GM19455 (cell line): Measurements from ENCODE around the gene CSGALNACT2.

Experiments used
- ATAC-seq: cut with Tn5 transposase; IDR thresholded peaks from one replicate; pipeline ENCODE4 v1.9.1; 2021; ENCODE audit not compliant: unreplicated experiment

Gene CSGALNACT2

DNA sequence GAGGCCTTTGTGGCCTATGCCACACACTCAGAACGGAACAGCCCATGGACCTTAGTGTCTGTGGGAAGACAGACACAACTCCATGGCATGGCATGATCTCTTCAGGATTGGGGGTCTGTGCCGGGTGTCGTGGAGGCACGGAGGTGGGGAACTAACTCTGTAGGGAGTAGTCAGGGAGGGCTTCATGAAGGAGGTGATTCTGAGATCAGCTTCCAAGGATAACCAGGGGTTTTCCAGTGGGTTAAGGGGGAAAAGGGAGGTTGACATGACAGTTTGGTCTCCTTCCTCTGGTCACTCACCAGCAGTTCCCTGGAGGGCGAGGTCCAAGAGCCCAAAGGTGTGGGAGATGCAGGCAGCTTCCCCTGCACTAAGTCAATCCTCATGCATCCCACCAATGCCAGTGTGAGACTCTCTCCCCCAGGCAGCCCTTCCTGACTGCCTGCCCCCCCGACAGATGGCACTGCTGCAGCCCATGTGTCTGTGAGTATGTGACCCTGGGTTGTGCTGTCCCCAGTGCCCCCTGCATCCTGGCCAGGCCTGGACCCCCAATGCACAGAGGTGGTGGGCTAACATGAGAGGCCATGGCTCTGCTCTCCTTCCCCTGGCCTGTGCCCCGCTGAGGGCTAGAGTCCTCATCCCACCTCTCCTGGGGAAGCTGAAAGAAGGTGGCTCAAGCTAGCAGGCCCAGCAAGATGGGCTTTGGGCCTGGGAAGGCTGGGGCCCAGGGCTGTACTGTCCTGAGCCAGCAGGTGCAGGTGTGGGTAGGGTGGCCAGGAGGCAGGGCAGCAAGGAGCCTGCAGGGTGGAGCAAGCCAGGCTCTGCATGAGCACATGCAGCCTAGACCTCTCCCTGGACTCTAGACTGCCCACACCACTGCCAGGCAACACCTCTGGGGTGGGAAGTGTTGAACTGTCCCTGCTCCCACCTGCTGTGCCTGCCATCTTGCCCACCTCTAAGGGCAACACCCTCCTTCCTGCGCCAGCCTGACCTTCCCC is 88.9 kb downstream of the CSGALNACT2 start:
- no peak for ATAC-seq

DNA sequence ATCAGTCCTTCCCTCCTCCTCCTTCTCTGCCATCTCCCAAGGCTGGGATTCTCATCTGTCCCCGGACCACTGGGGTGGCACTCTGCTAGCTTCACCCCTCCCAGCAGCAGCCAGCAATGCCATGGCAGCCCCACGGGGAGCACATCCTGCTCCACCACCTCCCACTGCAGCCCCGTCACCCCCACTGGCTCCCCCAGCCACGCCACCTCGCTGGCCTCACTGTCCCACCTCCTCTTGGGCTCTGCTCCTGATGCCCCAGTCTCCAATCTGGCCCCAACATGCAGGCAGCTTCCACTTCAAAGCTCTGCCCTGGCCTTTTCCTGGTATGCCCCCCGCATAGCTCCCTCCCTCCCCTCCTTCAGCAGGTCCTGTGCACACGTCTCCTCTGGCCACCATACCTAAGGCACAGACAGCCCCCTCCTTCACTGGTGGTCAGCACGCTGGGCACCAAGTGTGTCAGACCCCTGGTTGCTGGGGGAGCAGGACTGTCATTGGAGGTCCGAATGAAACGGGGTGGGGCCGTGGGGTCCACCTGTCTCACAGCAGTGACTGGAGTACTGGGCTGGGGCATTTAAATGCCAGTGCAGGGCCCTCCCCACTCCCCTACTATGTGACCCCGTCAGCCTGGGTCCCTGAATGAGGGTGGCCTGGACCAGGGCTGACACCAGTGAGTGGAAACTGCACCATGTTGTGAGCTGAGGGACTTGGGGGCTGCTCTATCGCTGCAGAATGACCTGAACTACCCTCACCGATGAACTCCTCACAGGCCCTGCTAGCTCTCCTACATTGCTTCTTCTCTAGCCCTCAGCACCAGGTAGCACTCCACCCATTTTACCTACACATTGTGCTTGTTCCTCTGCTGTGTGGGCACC is 89.9 kb downstream of the CSGALNACT2 start:
- no peak for ATAC-seq

DNA sequence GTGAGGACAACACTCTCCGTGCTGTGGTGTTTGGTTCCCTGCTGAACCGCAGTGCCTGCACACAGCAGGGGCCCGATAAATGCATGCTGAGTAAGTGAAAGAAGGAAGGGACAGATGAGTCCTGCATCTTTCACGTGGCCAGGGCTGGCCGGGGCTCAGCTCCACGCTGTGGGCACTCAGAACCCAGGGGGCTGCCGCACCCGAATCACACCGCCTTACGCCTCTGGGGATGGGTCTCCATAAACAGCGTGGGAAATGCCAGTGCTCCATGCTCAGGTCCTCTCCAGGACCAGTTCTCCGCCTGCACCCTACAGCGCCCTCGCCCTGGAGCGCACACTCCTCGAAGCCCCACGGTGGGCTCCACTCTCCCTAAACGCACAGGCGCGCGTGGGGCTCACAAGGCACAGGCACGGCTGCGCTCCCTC is 90.5 kb downstream of the CSGALNACT2 start:
- ATAC-seq = no peak

DNA sequence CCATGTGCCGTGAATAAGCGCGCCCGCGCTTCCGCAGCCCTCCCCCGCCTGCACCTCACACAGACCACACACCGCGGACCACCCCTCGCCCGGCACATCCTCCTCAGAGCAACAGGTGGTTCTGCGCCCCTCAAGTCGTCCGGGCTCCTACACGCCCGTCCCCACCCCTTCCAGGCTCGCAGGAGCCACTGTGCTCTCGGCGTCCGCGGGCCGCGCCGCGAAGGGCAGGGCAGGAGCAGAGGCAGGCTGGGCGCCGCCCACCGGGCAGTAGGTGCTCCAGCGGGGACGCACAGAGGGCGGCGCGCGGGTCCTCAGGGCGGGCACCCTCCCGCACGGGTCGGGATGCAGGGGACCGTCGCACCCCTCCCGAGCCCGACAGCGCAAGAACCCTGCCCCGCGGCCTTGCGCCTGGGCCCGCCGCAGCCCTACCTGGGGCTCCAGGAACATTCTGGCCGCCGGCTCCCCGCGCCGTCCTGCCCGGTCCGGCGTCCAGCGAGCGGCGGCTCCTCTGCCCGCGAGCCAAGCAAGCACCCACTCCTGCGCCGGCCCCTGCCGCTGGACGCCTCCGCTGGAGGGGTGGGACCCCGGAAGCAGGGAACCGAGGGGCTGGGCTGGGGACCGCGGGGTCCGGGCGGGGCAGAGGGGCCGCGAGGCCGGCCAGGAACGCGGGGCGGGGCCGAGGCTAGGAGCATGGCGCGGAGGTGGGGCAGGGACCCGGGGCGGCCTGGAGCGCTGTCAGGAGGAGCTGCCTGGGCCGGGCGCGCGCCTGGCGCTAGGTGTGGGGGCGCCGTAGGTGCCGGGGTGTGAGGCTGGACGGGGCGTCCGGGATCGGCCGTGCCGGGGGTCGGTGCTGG is 91.2 kb downstream of the CSGALNACT2 start:
- no peak for ATAC-seq

DNA sequence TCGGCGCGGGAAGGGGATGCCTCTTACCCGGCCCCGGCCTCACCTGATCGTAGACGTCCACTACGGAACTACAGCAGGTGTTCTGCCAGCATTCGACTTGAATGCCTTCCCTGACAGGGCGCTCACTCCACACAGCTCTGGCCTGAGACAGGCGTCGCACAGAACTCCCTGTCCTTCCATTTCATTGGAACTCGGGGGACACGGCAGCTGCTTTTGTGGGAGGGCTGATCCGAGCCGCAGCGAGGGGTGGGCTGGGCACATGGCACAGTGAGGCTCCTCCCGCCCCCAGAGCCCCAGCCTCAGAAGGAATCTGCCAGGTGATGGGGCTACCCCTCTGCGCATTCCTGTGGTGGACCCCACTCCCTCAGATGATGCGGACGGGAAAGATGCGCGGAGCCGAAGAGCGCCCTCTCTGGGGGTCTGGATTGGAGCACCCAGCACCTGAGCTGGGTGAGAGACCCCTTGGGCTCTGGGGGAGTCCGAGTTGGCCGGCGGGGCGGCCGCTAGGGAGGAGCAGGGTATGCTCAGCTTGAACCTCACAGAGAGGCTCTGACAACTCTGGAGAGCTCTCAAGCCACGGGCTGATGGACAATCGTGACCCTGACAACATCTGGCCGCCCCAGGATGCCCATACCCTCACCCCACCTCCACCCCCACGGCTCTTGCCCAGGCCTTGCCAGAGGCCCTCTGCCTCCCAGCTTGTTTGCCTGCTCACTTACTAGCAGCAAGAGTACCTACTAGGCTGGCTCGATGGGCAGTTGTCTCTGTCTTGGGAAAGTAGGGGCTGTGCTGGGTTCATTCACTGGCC is 92.1 kb downstream of the CSGALNACT2 start:
- ATAC-seq = no peak

DNA sequence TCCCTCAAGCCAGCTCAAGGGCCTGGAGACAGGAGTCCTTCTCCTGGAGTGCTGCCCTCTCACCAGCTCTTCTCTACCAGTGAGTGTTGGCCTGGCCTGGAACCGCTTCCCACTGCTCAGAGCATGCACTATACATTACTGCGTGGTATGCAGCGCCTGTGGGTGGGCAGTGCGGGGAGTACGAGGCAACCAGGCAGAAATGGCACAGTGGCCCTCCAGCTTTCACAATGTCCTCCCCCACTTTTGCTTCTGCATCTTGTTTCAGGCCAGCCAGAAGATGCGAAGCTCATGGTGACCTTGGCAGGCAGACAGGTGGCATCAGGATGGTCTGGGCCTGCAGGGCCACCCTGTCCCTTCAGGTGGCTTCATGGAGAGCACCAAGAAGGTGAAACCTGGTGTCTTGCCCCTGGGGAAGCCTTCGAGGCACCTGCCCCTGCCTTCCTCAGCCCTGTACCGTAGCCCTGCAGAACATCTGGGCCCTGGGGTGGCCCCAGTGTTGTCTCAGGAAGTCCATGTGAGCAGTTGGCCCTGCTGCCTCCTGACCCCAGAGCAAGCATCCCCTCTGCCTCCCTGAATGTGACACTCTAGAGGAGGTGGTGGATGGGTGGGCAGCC is 92.8 kb downstream of the CSGALNACT2 start:
- ATAC-seq = no peak

DNA sequence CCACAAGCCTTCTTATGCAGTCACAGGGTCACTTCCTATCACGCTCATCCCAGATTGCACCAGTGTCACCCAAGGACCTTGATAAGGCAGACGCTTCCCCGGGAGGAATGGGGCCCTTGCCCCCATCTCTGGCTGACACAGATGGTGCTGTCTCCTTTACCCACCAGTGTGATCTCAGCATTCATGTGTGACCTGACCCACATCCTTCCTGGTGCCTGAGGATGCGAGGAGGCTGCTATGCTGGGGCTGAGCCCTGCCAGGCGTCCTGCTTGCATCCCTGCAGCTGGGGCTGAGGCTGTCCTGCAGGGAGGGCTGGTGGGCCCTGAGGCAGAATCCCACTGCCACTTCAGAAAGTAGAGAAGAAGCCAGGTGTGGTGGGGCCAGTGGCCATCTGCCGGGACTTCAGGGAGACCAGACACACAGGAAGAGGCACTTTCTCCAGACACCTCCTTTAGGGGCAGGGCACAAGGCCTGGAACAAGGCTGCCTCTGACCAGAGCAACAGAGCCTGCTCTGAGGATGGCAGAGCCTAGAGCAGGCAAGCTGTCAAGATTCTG is 93.4 kb downstream of the CSGALNACT2 start:
- no peak for ATAC-seq

DNA sequence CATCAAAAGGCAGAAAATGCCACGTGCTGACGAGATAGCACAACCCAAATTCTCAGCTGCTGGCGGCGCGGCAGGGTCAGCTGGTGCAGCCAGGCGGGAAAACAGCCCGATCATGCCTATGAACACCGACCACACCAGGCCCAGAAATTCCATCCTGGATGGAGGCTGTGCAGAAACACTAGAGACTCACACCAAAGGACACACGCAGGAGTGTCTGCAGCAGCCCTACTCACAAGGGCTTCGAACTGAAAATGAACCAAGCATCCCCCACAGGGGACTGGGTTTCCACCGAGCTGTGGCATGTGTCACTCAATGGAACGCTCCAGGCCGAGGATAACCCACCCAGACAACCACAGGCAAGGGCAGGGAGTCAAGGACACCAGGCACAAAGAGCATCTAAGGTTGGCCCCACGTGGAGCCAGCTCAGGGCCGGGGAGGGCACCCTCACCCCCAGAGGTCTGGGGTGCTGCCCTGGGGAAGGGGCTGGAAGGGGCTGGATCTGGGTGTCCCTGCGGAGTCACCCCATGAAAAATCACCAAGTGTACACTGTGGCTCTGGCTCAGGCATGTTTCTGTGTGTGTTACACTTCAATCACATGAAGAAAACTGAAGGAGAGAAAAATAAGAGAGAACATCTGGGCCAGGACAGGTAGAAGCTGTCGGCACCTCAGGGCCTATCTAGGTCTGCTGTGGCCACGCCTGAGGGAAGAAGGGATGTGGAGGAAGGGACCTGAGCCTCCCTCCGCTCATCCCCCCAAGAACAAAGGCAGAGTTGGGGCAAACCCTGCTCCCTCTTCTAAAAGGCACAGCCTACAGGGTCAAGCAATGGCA is 95.6 kb downstream of the CSGALNACT2 start:
- ATAC-seq = no peak

DNA sequence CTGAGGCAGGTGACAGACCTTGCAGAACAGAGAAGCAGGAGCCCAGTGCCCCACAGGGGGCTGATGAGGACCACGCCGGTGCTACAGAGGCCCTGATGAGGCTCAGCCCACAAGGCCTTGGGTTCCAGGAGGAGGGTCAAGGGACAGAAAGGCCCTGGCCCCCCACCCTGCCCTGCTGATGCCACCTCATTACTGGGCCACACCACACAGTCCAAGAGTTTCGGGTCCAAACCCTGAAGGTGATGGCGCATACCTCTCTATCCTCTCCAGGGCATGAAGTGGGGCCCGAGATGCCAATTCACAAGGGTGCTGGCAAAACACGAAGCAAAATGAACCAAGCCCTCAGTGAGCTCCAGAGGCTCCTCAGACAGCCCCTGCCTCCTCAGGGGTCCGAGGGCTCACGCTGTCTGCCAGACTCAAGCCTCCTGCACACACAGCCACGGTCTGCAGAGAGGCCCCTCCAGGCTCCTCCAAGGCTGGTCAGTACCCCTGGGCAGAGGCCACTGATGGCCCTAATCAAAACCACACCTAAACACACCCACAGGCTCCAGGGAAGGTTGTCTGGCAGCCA is 96.3 kb downstream of the CSGALNACT2 start:
- no peak for ATAC-seq
